Suprapubic skin (tissue), 4 donors: ENCODE measurements around the gene AVP. TPM values are rescaled to one million over a fixed set of nuclear protein-coding genes. Genes with fewer than 3 reads are reported as not detected.

Experiments used
- DNase-seq, 2 donors: peaks; one replicate each; pipeline ENCODE4 v3.0.0-alpha.2; 2019; ENCODE audit warnings: low spot score in 2 of 2
- H3K27ac ChIP-seq: fragments of 200-600 bp; sonication (generic); one replicate; pipeline ENCODE4 v1.5.1; 2019
- H3K27me3 ChIP-seq: fragments of 200-600 bp; sonication (generic); one replicate; pipeline ENCODE4 v1.5.1; 2019
- H3K36me3 ChIP-seq: fragments of 200-600 bp; sonication (generic); one replicate; pipeline ENCODE4 v1.5.1; 2019
- H3K4me1 ChIP-seq: fragments of 200-600 bp; sonication (generic); one replicate; pipeline ENCODE4 v1.5.1; 2019
- H3K4me3 ChIP-seq: fragments of 200-600 bp; sonication (generic); one replicate; pipeline ENCODE4 v1.5.1; 2019; ENCODE audit warnings: mild to moderate bottlenecking
- H3K9me3 ChIP-seq: fragments of 200-600 bp; sonication (generic); one replicate; pipeline ENCODE4 v1.5.1; 2019
- CTCF ChIP-seq, 2 donors: fragments of 200-600 bp in 1 of 2; fragments of 450-650 bp in 1 of 2; sonication (generic) in 1 of 2; IDR thresholded peaks; one replicate each; pipeline ENCODE4 v1.5.1; 2016 to 2019; ENCODE audit warnings: antibody characterized with exemption in 2 of 2, mild to moderate bottlenecking in 1 of 2, moderate library complexity in 1 of 2
- EP300 ChIP-seq: sonication (generic); formaldehyde crosslinking; IDR thresholded peaks from one replicate; pipeline ENCODE4 v1.6.1; 2017; ENCODE audit warnings: antibody characterized with exemption
- POLR2A ChIP-seq, 2 donors: fragments of 450-650 bp; IDR thresholded peaks; one replicate each; pipeline ENCODE4 v1.6.1; 2017; ENCODE audit warnings: antibody characterized with exemption in 2 of 2, mild to moderate bottlenecking in 2 of 2, moderate library complexity in 2 of 2
- POLR2AphosphoS5 ChIP-seq, 3 donors: sonication (generic); formaldehyde crosslinking; IDR thresholded peaks; one replicate each; pipeline ENCODE4 v1.6.1; 2017; ENCODE audit warnings: antibody characterized with exemption in 3 of 3
- WGBS: methylation state at CpG from one replicate; pipeline ENCODE4 v1.1.5; 2018; 5-methylcytosine and 5-hydroxymethylcytosine counted together
- total RNA-seq, 4 donors: library from RNA; depleted of rRNA; stranded (reverse); fragments of >200 nt; gene quantifications; one replicate each; pipeline ENCODE4 v1.1.0, GENCODE V29; 2016

AVP gene
- total RNA-seq, 4 donors from 2014 or later = not detected

- Histone ChIP-seq H3K9me3 (no peaks in the 10 kb centered on the region), H3K36me3 (peaks cover 41% of the 10 kb centered on the region), H3K4me1 (no peaks in the 10 kb centered on the region), H3K4me3 (no peak overlapping the region), H3K27me3 (no peaks in the 10 kb centered on the region), H3K27ac (no peak overlapping the region)
- WGBS = 78% methylated on average over 4 of the region's 12 CpGs
- TF ChIP-seq CTCF (IDR thresholded peaks at IDR 0.05) = no peak
- no peak for TF ChIP-seq POLR2A (IDR thresholded peaks at IDR 0.05)
- TF ChIP-seq POLR2AphosphoS5 (IDR thresholded peaks at IDR 0.05) = no peak
- TF ChIP-seq EP300 = no peak
- no peak for DNase-seq
These were observed 23.0 kb upstream of the AVP start for GRCh38 chr20:3107464-3108025.

GRCh38 chr20:3106658-3107463, 22.3 kb upstream of the AVP start:
- H3K4me3 ChIP-seq = no peak overlapping the region
- no peaks in the 10 kb centered on the region for H3K4me1 ChIP-seq
- peaks cover 41% of the 10 kb centered on the region for H3K36me3 ChIP-seq
- DNase-seq = no peak
- no peak overlapping the region for H3K27ac ChIP-seq
- 90% methylated on average over 7 of the region's 14 CpGs for WGBS
- H3K9me3 ChIP-seq = no peaks in the 10 kb centered on the region
- no peaks in the 10 kb centered on the region for H3K27me3 ChIP-seq
- TF ChIP-seq POLR2A (IDR thresholded peaks at IDR 0.05) = no peak
- TF ChIP-seq EP300 = no peak
- TF ChIP-seq POLR2AphosphoS5 (IDR thresholded peaks at IDR 0.05) = no peak
- no peak for TF ChIP-seq CTCF (IDR thresholded peaks at IDR 0.05)

GRCh38 chr20:3106185-3106584, 21.7 kb upstream of the AVP start:
- H3K4me1 ChIP-seq = no peaks in the 10 kb centered on the region
- no peaks in the 10 kb centered on the region for H3K27me3 ChIP-seq
- H3K4me3 ChIP-seq = no peak overlapping the region
- peaks cover 41% of the 10 kb centered on the region for H3K36me3 ChIP-seq
- 94% methylated on average over 3 of the region's 3 CpGs for WGBS
- DNase-seq = no peak
- TF ChIP-seq EP300 (no peak), CTCF (IDR thresholded peaks at IDR 0.05) (no peak)
- H3K9me3 ChIP-seq = no peaks in the 10 kb centered on the region
- H3K27ac ChIP-seq = no peak overlapping the region

GRCh38 chr20:3105256-3106137, 21.0 kb upstream of the AVP start:
- Histone ChIP-seq H3K27me3 (no peaks in the 10 kb centered on the region), H3K27ac (no peak overlapping the region), H3K36me3 (peaks cover 34% of the 10 kb centered on the region), H3K4me3 (no peak overlapping the region), H3K4me1 (no peaks in the 10 kb centered on the region), H3K9me3 (no peaks in the 10 kb centered on the region)
- no peak for TF ChIP-seq POLR2AphosphoS5 (IDR thresholded peaks at IDR 0.05)
- TF ChIP-seq CTCF (IDR thresholded peaks at IDR 0.05) = no peak
- TF ChIP-seq POLR2A (IDR thresholded peaks at IDR 0.05) = no peak
- TF ChIP-seq EP300 = no peak
- WGBS = 95% methylated on average over 18 of the region's 18 CpGs
- no peak for DNase-seq
